Activated T-helper 1 cell treated with anti-CD3 and anti-CD28 coated beads, Interleukin-12 subunit alpha, Interleukin-12 subunit beta, Interleukin-2, Interleukin-4 antibody, amounts not matched to agents 30 ng/mL and 10 ng/mL and 1 ng/mL, durations not matched to agents 14 hours and 24 hours and 36 hours (primary cell): ENCODE results near the gene CEND1. TPM values are rescaled to one million over a fixed set of nuclear protein-coding genes. Genes with fewer than 3 reads are reported as not detected.

ENCODE experiments used
- DNase-seq: peaks from one replicate; pipeline ENCODE4 v3.0.0; 2021; ENCODE audit warnings: low spot score
- H3K27ac Mint-ChIP-seq: one replicate; pipeline ENCODE4 v1.8.0; 2021; ENCODE audit warnings: mild to moderate bottlenecking, mixed read lengths
- H3K27me3 Mint-ChIP-seq: one replicate; pipeline ENCODE4 v1.8.0; 2022; ENCODE audit warnings: mild to moderate bottlenecking, moderate library complexity, mixed read lengths; ENCODE audit not compliant: insufficient read depth
- H3K36me3 Mint-ChIP-seq: one replicate; pipeline ENCODE4 v1.8.0; 2021; ENCODE audit warnings: low read depth, mixed read lengths
- H3K4me1 Mint-ChIP-seq: one replicate; pipeline ENCODE4 v1.8.0; 2021; ENCODE audit warnings: low read depth, mixed read lengths
- H3K4me3 Mint-ChIP-seq: one replicate; pipeline ENCODE4 v1.8.0; 2021; ENCODE audit warnings: mild to moderate bottlenecking, moderate library complexity, mixed read lengths
- H3K9me3 Mint-ChIP-seq: one replicate; pipeline ENCODE4 v1.8.0; 2021; ENCODE audit warnings: mixed read lengths
- intact Hi-C: fragments of 100-400 bp; cut with micrococcal nuclease; formaldehyde crosslinking; loops from one replicate; pipeline ENCODE4 v1.15.1; 2024
- total RNA-seq: library from RNA; stranded (reverse); gene quantifications from 2 replicates; pipeline ENCODE4 v1.2.3, GENCODE V29; 2022

CEND1 gene
- total RNA-seq, 1 donor from 2014 or later = 7.1 TPM

DNA sequence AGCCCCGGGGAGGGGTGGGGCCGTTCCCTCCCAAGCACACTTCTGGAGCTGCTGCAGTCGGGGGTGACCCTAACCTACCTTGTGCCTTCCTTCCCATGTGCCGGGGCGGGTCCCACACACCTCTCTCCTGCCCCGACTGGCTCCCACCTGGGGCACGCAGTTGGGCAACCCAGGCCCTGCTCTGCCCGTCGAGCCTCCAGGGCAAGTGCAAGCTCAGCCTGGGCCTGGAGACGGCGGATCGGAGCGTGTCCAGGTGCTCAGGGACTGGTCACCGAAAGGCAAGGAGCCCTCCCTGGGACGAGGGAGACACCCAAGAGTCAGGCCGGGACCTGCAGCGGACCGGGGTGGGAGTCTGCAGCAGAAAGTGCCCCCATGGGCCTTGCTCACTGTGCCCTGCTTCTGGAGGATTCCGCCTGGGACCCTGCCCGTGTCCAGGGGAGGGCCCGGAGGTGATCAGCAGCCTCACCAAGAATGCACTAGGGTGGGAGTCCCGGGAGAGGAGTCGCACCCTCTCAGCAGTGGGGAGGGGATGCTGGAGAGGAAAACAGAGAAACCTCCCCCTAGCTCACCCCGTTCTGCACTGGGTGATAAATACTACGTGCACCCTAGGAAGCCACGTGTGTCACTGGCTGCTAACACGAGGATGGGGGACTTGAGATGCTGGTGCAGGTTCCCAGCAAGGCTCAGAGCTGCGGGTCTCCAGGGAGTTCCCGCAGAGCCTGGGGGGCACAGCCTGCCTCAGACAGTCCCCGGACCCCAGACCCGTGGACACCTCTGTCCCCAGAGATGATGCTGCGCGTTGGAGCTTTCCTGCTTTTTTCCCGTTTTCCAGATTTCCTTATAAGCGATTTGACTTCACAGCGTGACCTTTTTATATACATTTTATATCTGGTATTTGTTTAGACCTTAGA lies 7.4 kb downstream of the CEND1 start:
- Mint-ChIP-seq H3K4me1 (peaks cover 6% of the 10 kb centered on the region), H3K9me3 (no peaks in the 10 kb centered on the region), H3K27ac (no peak overlapping the region), H3K4me3 (no peak overlapping the region), H3K27me3 (no peaks in the 10 kb centered on the region), H3K36me3 (peaks cover 6% of the 10 kb centered on the region)
- intact Hi-C loops = no loop called here
- DNase-seq = no peak

DNA sequence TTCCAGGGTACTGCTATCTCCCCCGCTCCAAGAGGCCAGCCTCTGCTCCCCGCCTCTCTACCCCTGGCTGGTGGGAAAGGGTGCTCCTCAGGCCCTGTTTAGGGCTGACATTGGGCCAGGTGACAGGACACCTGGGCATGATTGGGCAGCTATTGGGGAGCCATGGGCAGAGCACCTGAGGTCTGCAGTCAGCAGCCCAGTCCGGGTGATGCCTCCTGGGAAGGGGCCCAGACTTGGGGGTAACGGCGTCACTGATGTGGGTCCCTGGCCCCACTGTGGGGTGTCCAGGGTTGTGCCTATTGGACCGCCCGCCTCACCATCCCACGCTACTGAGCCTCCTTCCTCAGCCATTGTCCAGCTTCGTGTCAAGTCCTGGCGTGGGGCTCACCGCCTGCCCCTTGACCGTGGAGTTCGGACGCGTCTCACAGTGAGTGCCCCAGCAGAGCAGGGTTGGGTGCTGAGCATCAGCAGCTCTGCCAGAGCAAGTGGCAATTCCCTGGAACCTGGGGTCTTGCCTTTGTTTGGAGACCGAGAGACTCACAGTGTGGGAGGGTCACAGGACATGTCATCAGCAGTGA lies 9.8 kb downstream of the CEND1 start:
- Mint-ChIP-seq H3K27ac (peak overlapping the region; percentile 44), H3K27me3 (no peaks in the 10 kb centered on the region), H3K9me3 (no peaks in the 10 kb centered on the region), H3K36me3 (peaks cover 6% of the 10 kb centered on the region), H3K4me3 (peak overlapping the region; percentile 39), H3K4me1 (peaks cover 14% of the 10 kb centered on the region)
- DNase-seq = no peak
- intact Hi-C loops = no loop called here

DNA sequence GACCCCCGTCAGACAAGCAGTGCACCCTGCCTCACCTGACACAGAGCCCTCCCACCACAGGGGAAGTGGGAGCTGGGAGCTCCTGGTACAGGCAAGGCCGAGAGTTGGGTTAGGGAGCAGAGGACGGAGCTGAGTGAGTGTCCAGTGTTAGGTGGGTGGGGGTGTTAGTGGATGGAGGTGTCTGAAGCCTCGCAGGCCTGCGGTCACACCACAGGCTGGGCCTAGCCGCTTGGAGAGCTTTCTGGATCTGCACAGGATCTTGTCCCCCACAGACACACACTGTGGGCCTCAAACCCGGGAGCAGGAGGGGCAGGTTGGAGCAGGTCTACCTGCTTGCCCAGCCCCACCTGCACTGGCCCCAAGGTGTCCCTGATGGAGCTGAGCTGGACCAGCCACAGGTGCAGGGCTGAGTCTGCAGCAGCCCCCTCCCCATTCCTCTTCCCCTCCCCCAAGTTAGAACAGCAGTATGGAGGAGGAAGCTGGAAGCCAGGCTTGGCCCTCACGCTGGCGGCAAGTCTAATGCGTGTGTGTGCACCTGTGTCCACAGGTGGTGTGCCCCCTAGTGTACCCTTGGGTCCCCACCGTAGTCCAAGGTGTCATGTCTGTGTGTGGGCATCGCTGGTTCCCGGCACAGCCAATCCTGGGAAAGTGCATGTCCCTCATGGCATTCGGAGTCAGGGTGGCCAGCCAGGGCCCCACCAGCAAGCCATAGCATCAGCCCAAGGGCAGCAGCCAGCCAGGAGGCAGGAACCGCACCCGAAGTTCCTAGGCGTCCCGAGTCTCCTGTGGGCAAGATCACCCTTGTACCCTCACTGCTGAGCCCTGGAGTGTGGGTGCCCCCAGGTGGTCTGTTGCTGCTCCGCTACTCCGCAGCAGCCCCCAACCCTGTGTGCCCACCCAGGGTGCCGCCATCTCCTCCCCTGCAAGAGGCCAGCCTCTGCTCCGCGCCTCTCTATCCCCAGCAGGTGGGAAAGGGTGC lies 10.6 kb downstream of the CEND1 start:
- intact Hi-C loops = no loop called here
- Mint-ChIP-seq H3K27ac (no peak overlapping the region), H3K27me3 (no peaks in the 10 kb centered on the region), H3K4me1 (peaks cover 14% of the 10 kb centered on the region), H3K36me3 (peaks cover 6% of the 10 kb centered on the region), H3K4me3 (peak overlapping the region; percentile 59), H3K9me3 (no peaks in the 10 kb centered on the region)
- DNase-seq = no peak

DNA sequence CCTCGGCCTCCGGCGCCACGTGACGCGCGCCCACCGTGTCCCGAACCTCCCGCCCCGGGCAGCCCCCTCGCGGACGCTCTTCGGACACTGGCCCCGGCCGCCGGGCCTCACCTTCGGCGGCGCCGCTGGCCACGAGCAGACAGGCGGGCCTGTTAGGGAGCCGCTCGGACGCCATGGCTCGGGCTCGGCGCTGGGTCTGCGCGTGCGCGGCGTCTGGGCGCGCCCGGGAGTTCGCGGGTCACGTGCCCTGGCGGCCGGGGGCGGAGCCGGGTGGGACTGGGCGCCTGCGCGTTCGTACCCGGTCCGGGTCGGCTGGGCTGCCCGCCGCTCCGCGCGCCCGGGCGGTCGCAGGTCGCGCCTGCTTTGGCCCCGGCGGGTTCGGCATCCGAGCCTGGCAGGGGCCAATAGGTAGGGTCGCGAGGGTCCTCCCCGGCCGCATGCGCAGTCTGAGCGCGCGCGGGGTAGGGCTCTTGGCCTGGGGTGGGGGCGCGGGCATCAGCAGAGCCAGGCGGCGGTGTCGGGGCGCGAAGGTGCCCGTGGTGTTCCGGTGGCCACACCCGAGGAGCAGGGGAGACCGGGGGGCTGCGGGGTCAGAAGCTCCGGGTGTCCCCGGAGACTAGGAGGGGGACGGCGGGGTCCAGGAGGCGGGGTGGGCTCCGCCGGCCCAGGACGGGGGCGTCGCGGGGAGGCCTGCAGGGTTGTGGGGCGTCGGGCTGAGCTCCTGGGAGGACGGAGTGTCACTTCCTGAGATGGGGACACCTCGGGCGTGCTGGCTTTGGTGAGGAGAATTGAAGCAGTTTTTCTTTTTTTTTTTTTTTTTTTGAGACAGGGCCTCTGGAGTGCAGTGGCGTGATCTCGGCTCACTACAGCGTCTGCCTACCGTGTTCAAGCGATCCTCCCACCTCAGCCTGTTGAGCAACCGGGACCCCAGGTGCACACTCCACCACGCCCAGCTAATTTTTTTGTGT lies 12.3 kb downstream of the CEND1 start, which contains the start of gene GATD1:
GATD1 (minus strand) TSS at position 200 of the 968 bp plus-strand sequence; CDS start at position 175, 25 bp downstream.
- H3K9me3 Mint-ChIP-seq = no peaks in the 10 kb centered on the region
- no peaks in the 10 kb centered on the region for H3K36me3 Mint-ChIP-seq
- H3K27me3 Mint-ChIP-seq = no peaks in the 10 kb centered on the region

GRCh38 chr11:776561-777287 lies 13.2 kb downstream of the CEND1 start:
- intact Hi-C loops = loop anchor here (1.0 kb wide), 2 partner anchors 20 to 28 kb away; no protein-coding TSS in a partner anchor
- no peaks in the 10 kb centered on the region for H3K27me3 Mint-ChIP-seq
- no peaks in the 10 kb centered on the region for H3K9me3 Mint-ChIP-seq
- peaks cover 14% of the 10 kb centered on the region for H3K4me1 Mint-ChIP-seq
- no peak for DNase-seq
- H3K4me3 Mint-ChIP-seq = peak overlapping the region; percentile 79
- no peaks in the 10 kb centered on the region for H3K36me3 Mint-ChIP-seq
- peak overlapping the region; percentile 53 for H3K27ac Mint-ChIP-seq

More for the DNA sequence above, 12.3 kb downstream of the CEND1 start, which contains the start of gene GATD1:
- intact Hi-C loops = loop anchor here (1.0 kb wide), 2 partner anchors 19 to 29 kb away; no protein-coding TSS in a partner anchor
- Mint-ChIP-seq H3K27ac (peak within 1 kb of the TSS; percentile 53), H3K4me3 (peak within 1 kb of the TSS; percentile 84), H3K4me1 (peaks cover 14% of the 10 kb centered on the region)
- DNase-seq = peak; percentile 94

- peaks cover 14% of the 10 kb centered on the region for H3K4me1 Mint-ChIP-seq
- no peak for DNase-seq
- H3K36me3 Mint-ChIP-seq = no peaks in the 10 kb centered on the region
- H3K9me3 Mint-ChIP-seq = no peaks in the 10 kb centered on the region
- intact Hi-C loops = no loop called here
- peak overlapping the region; percentile 53 for H3K27ac Mint-ChIP-seq
- H3K4me3 Mint-ChIP-seq = peak overlapping the region; percentile 79
- no peaks in the 10 kb centered on the region for H3K27me3 Mint-ChIP-seq
Observed at GRCh38 chr11:776263-776560, 13.7 kb downstream of the CEND1 start.

GRCh38 chr11:774873-775592 lies 14.9 kb downstream of the CEND1 start:
- no peaks in the 10 kb centered on the region for H3K9me3 Mint-ChIP-seq
- H3K4me1 Mint-ChIP-seq = peaks cover 14% of the 10 kb centered on the region
- H3K27ac Mint-ChIP-seq = peak overlapping the region; percentile 76
- no peaks in the 10 kb centered on the region for H3K36me3 Mint-ChIP-seq
- intact Hi-C loops = no loop called here
- DNase-seq = no peak
- no peaks in the 10 kb centered on the region for H3K27me3 Mint-ChIP-seq
- peak overlapping the region; percentile 74 for H3K4me3 Mint-ChIP-seq

GRCh38 chr11:773830-774229 lies 16.1 kb downstream of the CEND1 start:
- no peak for DNase-seq
- Mint-ChIP-seq H3K4me3 (no peak overlapping the region), H3K27ac (no peak overlapping the region), H3K9me3 (no peaks in the 10 kb centered on the region), H3K4me1 (peaks cover 7% of the 10 kb centered on the region), H3K36me3 (no peaks in the 10 kb centered on the region), H3K27me3 (no peaks in the 10 kb centered on the region)
- intact Hi-C loops = no loop called here

- Mint-ChIP-seq H3K9me3 (no peaks in the 10 kb centered on the region), H3K36me3 (no peaks in the 10 kb centered on the region), H3K4me3 (no peak overlapping the region), H3K27ac (no peak overlapping the region), H3K27me3 (no peaks in the 10 kb centered on the region), H3K4me1 (peaks cover 7% of the 10 kb centered on the region)
- intact Hi-C loops = no loop called here
- DNase-seq = no peak
Observed at GRCh38 chr11:773425-773824, 16.5 kb downstream of the CEND1 start.

GRCh38 chr11:772429-773390 lies 17.2 kb downstream of the CEND1 start:
- Mint-ChIP-seq H3K27me3 (no peaks in the 10 kb centered on the region), H3K27ac (no peak overlapping the region), H3K4me3 (no peak overlapping the region), H3K36me3 (no peaks in the 10 kb centered on the region), H3K9me3 (no peaks in the 10 kb centered on the region), H3K4me1 (peaks cover 7% of the 10 kb centered on the region)
- DNase-seq = no peak
- intact Hi-C loops = no loop called here
